Activated CD8-positive, alpha-beta T cell treated with anti-CD3 and anti-CD28 coated beads for 36 hours (primary cell): ENCODE results near the gene DPP6. TPM values are rescaled to one million over a fixed set of nuclear protein-coding genes. Genes with fewer than 3 reads are reported as not detected.

ENCODE experiments used
- ATAC-seq: fragments of 200-7000 bp; cut with Tn5 transposase; one replicate; pipeline ENCODE4 v1.10.0; 2021; ENCODE audit warnings: mild to moderate bottlenecking, moderate library complexity
- CTCF ChIA-PET: fragments of 350-600 bp; sonication (Branson Sonifier 250); formaldehyde crosslinking; loops from one replicate; lab custom pipeline; 2021; ENCODE audit warnings: antibody characterized with exemption; lab: Charles Lee
- POLR2A ChIA-PET: fragments of 350-600 bp; sonication (Branson Sonifier 250); formaldehyde crosslinking; loops from one replicate; lab custom pipeline; 2021; ENCODE audit warnings: antibody characterized with exemption; lab: Charles Lee
- DNase-seq: peaks from one replicate; pipeline ENCODE4 v3.0.0-alpha.2; 2020
- H3K27ac Mint-ChIP-seq: one replicate; pipeline ENCODE4 v1.8.0; 2021; ENCODE audit warnings: mild to moderate bottlenecking, mixed read lengths
- H3K27me3 Mint-ChIP-seq: one replicate; pipeline ENCODE4 v1.8.0; 2021; ENCODE audit warnings: mixed read lengths
- H3K36me3 Mint-ChIP-seq: one replicate; pipeline ENCODE4 v1.8.0; 2021; ENCODE audit warnings: low read depth, mixed read lengths
- H3K4me1 Mint-ChIP-seq: one replicate; pipeline ENCODE4 v1.8.0; 2021; ENCODE audit warnings: low read depth, mixed read lengths
- H3K4me3 Mint-ChIP-seq: one replicate; pipeline ENCODE4 v1.8.0; 2021; ENCODE audit warnings: mild to moderate bottlenecking, moderate library complexity, mixed read lengths
- H3K9me3 Mint-ChIP-seq: one replicate; pipeline ENCODE4 v1.8.0; 2021; ENCODE audit warnings: mixed read lengths
- intact Hi-C: fragments of 100-400 bp; cut with micrococcal nuclease; formaldehyde crosslinking; loops from one replicate; pipeline ENCODE4 v1.10.0; 2022
- total RNA-seq, 2 experiments: library from RNA; stranded (reverse); gene quantifications; one replicate each; pipeline ENCODE4 v1.2.3, GENCODE V29; 2021
- TF ChIP-seq, protein P1 (sequence below): fragments of 200-600 bp; IDR thresholded peaks from one replicate; pipeline ENCODE4 v1.8.0; 2022; ENCODE audit warnings: antibody characterized with exemption, mild to moderate bottlenecking

The DPP6 gene
- total RNA-seq, 2 experiments from 2014 or later: not detected

GRCh38 chr7:154888690-154889089, 836.5 kb downstream of the DPP6 start:
- POLR2A ChIA-PET: no interaction called here
- Mint-ChIP-seq H3K4me1 (no peaks in the 10 kb centered on the region), H3K27me3 (peaks cover 3% of the 10 kb centered on the region), H3K27ac (no peak overlapping the region), H3K9me3 (peaks cover 2% of the 10 kb centered on the region), H3K36me3 (no peaks in the 10 kb centered on the region), H3K4me3 (no peak overlapping the region)
- ATAC-seq: no peak
- DNase-seq: no peak
- TF ChIP-seq, protein P1, sequence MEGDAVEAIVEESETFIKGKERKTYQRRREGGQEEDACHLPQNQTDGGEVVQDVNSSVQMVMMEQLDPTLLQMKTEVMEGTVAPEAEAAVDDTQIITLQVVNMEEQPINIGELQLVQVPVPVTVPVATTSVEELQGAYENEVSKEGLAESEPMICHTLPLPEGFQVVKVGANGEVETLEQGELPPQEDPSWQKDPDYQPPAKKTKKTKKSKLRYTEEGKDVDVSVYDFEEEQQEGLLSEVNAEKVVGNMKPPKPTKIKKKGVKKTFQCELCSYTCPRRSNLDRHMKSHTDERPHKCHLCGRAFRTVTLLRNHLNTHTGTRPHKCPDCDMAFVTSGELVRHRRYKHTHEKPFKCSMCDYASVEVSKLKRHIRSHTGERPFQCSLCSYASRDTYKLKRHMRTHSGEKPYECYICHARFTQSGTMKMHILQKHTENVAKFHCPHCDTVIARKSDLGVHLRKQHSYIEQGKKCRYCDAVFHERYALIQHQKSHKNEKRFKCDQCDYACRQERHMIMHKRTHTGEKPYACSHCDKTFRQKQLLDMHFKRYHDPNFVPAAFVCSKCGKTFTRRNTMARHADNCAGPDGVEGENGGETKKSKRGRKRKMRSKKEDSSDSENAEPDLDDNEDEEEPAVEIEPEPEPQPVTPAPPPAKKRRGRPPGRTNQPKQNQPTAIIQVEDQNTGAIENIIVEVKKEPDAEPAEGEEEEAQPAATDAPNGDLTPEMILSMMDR: no peak
- CTCF ChIA-PET: no interaction called here
- intact Hi-C loops: no loop called here

- Mint-ChIP-seq H3K27ac (no peak overlapping the region), H3K4me1 (no peaks in the 10 kb centered on the region), H3K4me3 (no peak overlapping the region), H3K27me3 (peaks cover 5% of the 10 kb centered on the region), H3K9me3 (peaks cover 2% of the 10 kb centered on the region), H3K36me3 (no peaks in the 10 kb centered on the region)
- DNase-seq: no peak
- ATAC-seq: no peak
- CTCF ChIA-PET: no interaction called here
- POLR2A ChIA-PET: no interaction called here
- TF ChIP-seq, protein P1: no peak
- intact Hi-C loops: no loop called here
These were observed 840.3 kb downstream of the DPP6 start for GRCh38 chr7:154892459-154892858.

GRCh38 chr7:154896076-154896475, 843.9 kb downstream of the DPP6 start:
- DNase-seq (no peak), ATAC-seq (no peak)
- intact Hi-C loops: no loop called here
- H3K9me3 Mint-ChIP-seq: no peaks in the 10 kb centered on the region
- TF ChIP-seq, protein P1: no peak
- no peak overlapping the region for H3K4me3 Mint-ChIP-seq
- H3K4me1 Mint-ChIP-seq: no peaks in the 10 kb centered on the region
- H3K36me3 Mint-ChIP-seq: no peaks in the 10 kb centered on the region
- no peak overlapping the region for H3K27ac Mint-ChIP-seq
- H3K27me3 Mint-ChIP-seq: peaks cover 5% of the 10 kb centered on the region
- POLR2A ChIA-PET: no interaction called here
- CTCF ChIA-PET: no interaction called here

DNA sequence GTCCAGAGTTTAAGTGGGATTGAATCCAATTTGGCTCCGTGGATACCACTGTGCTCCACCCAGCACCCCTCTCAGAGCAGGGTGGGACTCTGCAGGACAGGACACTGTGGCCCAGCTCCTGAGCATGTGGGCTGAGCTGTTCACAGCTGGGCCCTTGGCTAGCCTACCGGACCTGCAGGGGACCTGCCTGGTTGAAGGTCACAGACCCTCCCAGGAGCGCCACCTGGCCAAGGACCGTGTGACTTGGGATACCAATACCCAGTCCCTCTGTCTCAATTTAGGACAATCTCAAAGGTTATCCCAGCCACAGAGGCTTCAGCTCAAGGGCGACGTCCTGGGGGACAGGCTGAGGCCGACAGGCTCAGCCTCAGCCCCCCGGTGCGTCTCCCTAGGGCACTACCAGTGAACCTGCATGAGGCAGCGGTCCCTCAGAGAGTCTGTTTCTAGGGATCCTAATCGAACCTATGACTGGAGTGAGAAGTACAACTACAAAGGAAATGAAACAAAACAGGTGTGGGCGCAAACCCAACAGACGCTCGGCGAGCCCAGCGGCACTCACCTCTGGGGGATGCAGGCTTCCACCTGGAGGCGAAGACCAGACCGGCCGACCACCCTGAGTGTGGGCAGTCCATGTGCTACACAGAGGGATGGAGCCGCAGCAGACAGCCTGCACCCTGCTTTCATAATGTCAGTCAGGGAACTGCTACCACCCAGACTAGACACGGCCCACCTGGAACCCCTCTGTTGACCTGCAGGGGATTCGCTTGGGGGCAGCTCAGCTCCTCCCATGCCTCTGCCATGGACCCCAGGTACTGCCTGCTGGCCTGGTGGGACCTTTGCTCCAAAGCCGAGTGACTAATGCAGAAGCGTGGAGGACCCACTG, 847.0 kb downstream of the DPP6 start:
- no peak for DNase-seq
- Mint-ChIP-seq H3K36me3 (no peaks in the 10 kb centered on the region), H3K9me3 (no peaks in the 10 kb centered on the region), H3K27ac (no peak overlapping the region), H3K27me3 (peaks cover 5% of the 10 kb centered on the region), H3K4me1 (no peaks in the 10 kb centered on the region), H3K4me3 (no peak overlapping the region)
- ChIA-PET CTCF (interaction anchor here (1.6 to 3.0 kb wide), 2 partner anchors 14 to 15 kb away, joined by 6 to 14 read pairs; no protein-coding TSS in a partner anchor), POLR2A (no interaction called here)
- TF ChIP-seq, protein P1: no peak
- intact Hi-C loops: no loop called here
- no peak for ATAC-seq

DNA sequence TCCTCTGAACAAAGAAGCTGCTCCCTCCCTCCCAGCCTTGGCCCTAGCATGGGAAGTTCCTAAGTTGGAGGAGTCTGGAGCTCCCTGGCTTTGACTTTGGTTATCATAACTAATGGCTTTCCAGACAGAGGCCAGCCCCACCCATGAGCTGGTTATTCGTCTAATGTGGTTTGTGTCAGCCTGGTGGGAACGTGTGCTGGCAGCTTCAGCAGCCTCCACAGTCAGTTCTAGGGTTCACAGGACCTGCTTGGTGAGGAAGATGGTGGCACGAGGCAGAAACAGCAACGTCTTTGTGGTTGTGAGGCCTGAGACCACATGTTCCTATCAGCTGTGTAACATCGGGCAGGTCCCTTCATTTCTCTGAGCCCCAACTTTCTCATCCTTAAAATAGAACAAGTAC, 847.7 kb downstream of the DPP6 start:
- TF ChIP-seq, protein P1: no peak
- no peaks in the 10 kb centered on the region for H3K9me3 Mint-ChIP-seq
- H3K4me1 Mint-ChIP-seq: no peaks in the 10 kb centered on the region
- POLR2A ChIA-PET: no interaction called here
- no peak for DNase-seq
- H3K36me3 Mint-ChIP-seq: no peaks in the 10 kb centered on the region
- H3K27me3 Mint-ChIP-seq: peaks cover 5% of the 10 kb centered on the region
- H3K4me3 Mint-ChIP-seq: no peak overlapping the region
- no peak overlapping the region for H3K27ac Mint-ChIP-seq
- intact Hi-C loops: no loop called here
- ATAC-seq: no peak
- CTCF ChIA-PET: interaction anchor here (3.0 kb wide), 1 partner anchor 13 kb away, joined by 14 read pairs; no protein-coding TSS in a partner anchor
